Naive thymus-derived CD8-positive, alpha-beta T cell (primary cell): ENCODE data around the gene GDPD5. TPM values are rescaled to one million over a fixed set of nuclear protein-coding genes. Genes with fewer than 3 reads are reported as not detected.

Source experiments
- ATAC-seq, 2 donors: fragments of 150-1000 bp; cut with Tn5 transposase in 1 of 2; sonication (Bioruptor Pico), chemical (Tn5 transposase) in 1 of 2; 1 replicate in 1 of 2; 2 replicates in 1 of 2; pipeline ENCODE4 v1.10.0; 2021; ENCODE audit warnings: mild to moderate bottlenecking in 2 of 2, moderate library complexity in 2 of 2
- POLR2A ChIA-PET: fragments of 350-600 bp; sonication (Branson Sonifier 250); formaldehyde crosslinking; loops from one replicate; lab custom pipeline; 2021; ENCODE audit warnings: antibody characterized with exemption; lab: Charles Lee
- DNase-seq, 10 donors: peaks; one replicate each; pipeline versions ENCODE4 v3.0.0 to v3.0.0-alpha.2; 2020 to 2022
- H3K27ac Mint-ChIP-seq, 10 donors: one replicate each; pipeline ENCODE4 v1.8.0; 2020 to 2022; ENCODE audit warnings: mild to moderate bottlenecking in 10 of 10, mixed read lengths in 10 of 10, moderate library complexity in 4 of 10, inconsistent platforms in 1 of 10
- H3K27me3 Mint-ChIP-seq, 5 donors: one replicate each; pipeline ENCODE4 v1.8.0; 2021 to 2022; ENCODE audit warnings: mixed read lengths in 5 of 5
- H3K36me3 Mint-ChIP-seq, 3 donors: one replicate each; pipeline ENCODE4 v1.8.0; 2020 to 2022; ENCODE audit warnings: mixed read lengths in 3 of 3, mild to moderate bottlenecking in 2 of 3, inconsistent platforms in 1 of 3
- H3K4me1 Mint-ChIP-seq, 4 donors: one replicate each; pipeline ENCODE4 v1.8.0; 2021 to 2022; ENCODE audit warnings: mixed read lengths in 4 of 4
- H3K4me3 Mint-ChIP-seq, 10 donors: one replicate each; pipeline ENCODE4 v1.8.0; 2020 to 2022; ENCODE audit warnings: mild to moderate bottlenecking in 10 of 10, mixed read lengths in 10 of 10, moderate library complexity in 6 of 10, inconsistent platforms in 1 of 10
- H3K9me3 Mint-ChIP-seq, 9 donors: one replicate each; pipeline ENCODE4 v1.8.0; 2020 to 2022; ENCODE audit warnings: mixed read lengths in 9 of 9, mild to moderate bottlenecking in 3 of 9, inconsistent platforms in 1 of 9, moderate library complexity in 1 of 9
- polyA plus RNA-seq, 3 donors: library from polyadenylated mRNA; unstranded; fragments of 300-500 nt; fragmentation: Illumina TruSeq; gene quantifications; one replicate each; pipeline ENCODE4 v1.2.3, GENCODE V29; 2021
- total RNA-seq, 8 experiments: library from RNA in 2 of 8; stranded (reverse) in 2 of 8; gene quantifications; one replicate each; pipeline ENCODE4 v1.2.3 and lab custom pipeline; 2021 to 2026

The GDPD5 gene
- total and polyA plus RNA-seq, 5 experiments from 2014 or later, result 4.2 to 13.4 (median 5.1) TPM

GRCh38 chr11:75450826-75451821, 74.6 kb downstream of the GDPD5 start:
- no peaks in the 10 kb centered on the region for H3K4me1 Mint-ChIP-seq
- ATAC-seq, result no peak
- no peak overlapping the region for H3K4me3 Mint-ChIP-seq
- no peaks in the 10 kb centered on the region for H3K9me3 Mint-ChIP-seq
- no peak overlapping the region for H3K27ac Mint-ChIP-seq
- H3K36me3 Mint-ChIP-seq, result peaks cover 0 to 12% (median 3%) of the 10 kb centered on the region in 3 donors
- H3K27me3 Mint-ChIP-seq, result no peaks in the 10 kb centered on the region
- DNase-seq, result peak in 4 of 10 donors; percentile 16 to 35 (median 29)
- POLR2A ChIA-PET, result interaction anchor here (1.3 kb wide), 1 partner anchor 72 kb away, joined by 3 read pairs; no protein-coding TSS in a partner anchor

DNA sequence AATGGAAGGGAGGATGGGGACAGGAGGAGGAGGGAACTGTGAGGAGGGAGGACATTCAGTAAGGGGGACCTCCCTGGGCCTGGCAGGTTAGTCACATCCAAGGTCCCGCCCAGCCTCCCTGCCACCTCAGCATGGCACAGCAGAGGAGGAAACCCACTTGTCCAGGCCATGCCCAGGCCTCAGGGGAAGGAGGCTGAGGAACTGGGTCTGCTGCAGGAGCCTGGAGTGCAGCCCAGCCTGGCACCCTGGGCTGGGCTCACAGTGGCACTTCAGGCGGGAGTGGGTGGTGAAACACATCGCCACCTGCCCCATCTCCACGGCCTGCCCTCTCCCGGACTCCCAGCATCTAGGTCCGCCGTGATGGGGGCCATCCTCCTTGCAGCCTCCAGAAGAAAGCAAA, 75.5 kb downstream of the GDPD5 start:
- Mint-ChIP-seq H3K27me3 (no peaks in the 10 kb centered on the region), H3K4me3 (no peak overlapping the region), H3K4me1 (peaks cover 0 to 2% (median under 1%) of the 10 kb centered on the region in 4 donors), H3K9me3 (no peaks in the 10 kb centered on the region), H3K36me3 (peaks cover 0 to 9% (median 3%) of the 10 kb centered on the region in 3 donors), H3K27ac (no peak overlapping the region)
- DNase-seq, result no peak
- POLR2A ChIA-PET, result interaction anchor here (1.3 kb wide), 1 partner anchor 73 kb away, joined by 3 read pairs; no protein-coding TSS in a partner anchor
- ATAC-seq, result no peak

GRCh38 chr11:75449776-75450175, 76.0 kb downstream of the GDPD5 start:
- Mint-ChIP-seq H3K9me3 (no peaks in the 10 kb centered on the region), H3K4me1 (peaks cover 0 to 3% (median 1%) of the 10 kb centered on the region in 4 donors), H3K4me3 (no peak overlapping the region), H3K27me3 (no peaks in the 10 kb centered on the region), H3K36me3 (peaks cover 0 to 9% (median 3%) of the 10 kb centered on the region in 3 donors), H3K27ac (peak overlapping the region in 1 of 10 donors; percentile 69)
- POLR2A ChIA-PET, result no interaction called here
- DNase-seq (no peak), ATAC-seq (no peak)

DNA sequence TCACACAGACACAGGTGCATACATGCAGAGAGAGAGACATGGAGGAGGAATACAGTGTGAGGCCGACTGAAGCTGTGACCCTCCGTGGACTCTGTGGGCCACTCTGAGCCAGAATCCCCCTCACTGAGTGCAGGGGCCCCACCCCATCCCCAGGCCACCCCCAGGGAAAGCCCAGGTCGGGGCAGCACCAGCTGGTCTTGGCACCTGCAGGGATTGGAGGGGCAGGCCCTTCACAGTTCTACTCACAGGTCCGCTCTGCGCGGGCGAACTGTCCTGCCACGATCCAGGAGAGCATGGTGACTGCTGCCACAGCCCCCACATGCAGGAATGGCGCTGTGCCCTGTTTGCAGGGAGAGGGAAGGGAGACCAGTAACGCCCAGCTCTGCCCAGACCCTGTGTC, 76.5 kb downstream of the GDPD5 start:
- no peak overlapping the region for H3K4me3 Mint-ChIP-seq
- H3K4me1 Mint-ChIP-seq, result peaks cover 0 to 3% (median 1%) of the 10 kb centered on the region in 4 donors
- ATAC-seq, result no peak
- H3K27ac Mint-ChIP-seq, result no peak overlapping the region
- H3K9me3 Mint-ChIP-seq, result no peaks in the 10 kb centered on the region
- DNase-seq, result no peak
- H3K27me3 Mint-ChIP-seq, result no peaks in the 10 kb centered on the region
- peaks cover 0 to 4% (median 3%) of the 10 kb centered on the region in 3 donors for H3K36me3 Mint-ChIP-seq
- POLR2A ChIA-PET, result no interaction called here

GRCh38 chr11:75447415-75447814, 78.3 kb downstream of the GDPD5 start:
- Mint-ChIP-seq H3K27me3 (no peaks in the 10 kb centered on the region), H3K27ac (no peak overlapping the region), H3K36me3 (peaks cover 0 to 2% (median 2%) of the 10 kb centered on the region in 3 donors), H3K4me3 (no peak overlapping the region), H3K9me3 (no peaks in the 10 kb centered on the region), H3K4me1 (peaks cover 0 to 3% (median 1%) of the 10 kb centered on the region in 4 donors)
- POLR2A ChIA-PET, result no interaction called here
- ATAC-seq, result no peak
- DNase-seq, result no peak

GRCh38 chr11:75445315-75445953, 80.3 kb downstream of the GDPD5 start:
- H3K36me3 Mint-ChIP-seq, result peaks cover 0 to 2% (median 0%) of the 10 kb centered on the region in 3 donors
- ATAC-seq (peak; percentile 85 to 96), DNase-seq (peak; percentile 47 to 85 (median 66))
- H3K4me1 Mint-ChIP-seq, result peaks cover 0 to 3% (median 1%) of the 10 kb centered on the region in 4 donors
- H3K4me3 Mint-ChIP-seq, result no peak overlapping the region
- POLR2A ChIA-PET, result interaction anchor here (1.4 to 1.8 kb wide), 2 partner anchors 80 to 87 kb away, joined by 4 to 6 read pairs; partner anchors contain the start of gene GDPD5
- no peaks in the 10 kb centered on the region for H3K9me3 Mint-ChIP-seq
- H3K27me3 Mint-ChIP-seq, result no peaks in the 10 kb centered on the region
- no peak overlapping the region for H3K27ac Mint-ChIP-seq

- Mint-ChIP-seq H3K27ac (peak overlapping the region in 1 of 10 donors; percentile 59), H3K36me3 (peaks cover 0 to 10% (median 0%) of the 10 kb centered on the region in 3 donors), H3K4me1 (peaks cover 0 to 3% (median 1%) of the 10 kb centered on the region in 4 donors), H3K4me3 (no peak overlapping the region), H3K27me3 (no peaks in the 10 kb centered on the region), H3K9me3 (no peaks in the 10 kb centered on the region)
- POLR2A ChIA-PET, result no interaction called here
- DNase-seq, result no peak
- ATAC-seq, result no peak
These were observed 82.7 kb downstream of the GDPD5 start for GRCh38 chr11:75443043-75443442.

DNA sequence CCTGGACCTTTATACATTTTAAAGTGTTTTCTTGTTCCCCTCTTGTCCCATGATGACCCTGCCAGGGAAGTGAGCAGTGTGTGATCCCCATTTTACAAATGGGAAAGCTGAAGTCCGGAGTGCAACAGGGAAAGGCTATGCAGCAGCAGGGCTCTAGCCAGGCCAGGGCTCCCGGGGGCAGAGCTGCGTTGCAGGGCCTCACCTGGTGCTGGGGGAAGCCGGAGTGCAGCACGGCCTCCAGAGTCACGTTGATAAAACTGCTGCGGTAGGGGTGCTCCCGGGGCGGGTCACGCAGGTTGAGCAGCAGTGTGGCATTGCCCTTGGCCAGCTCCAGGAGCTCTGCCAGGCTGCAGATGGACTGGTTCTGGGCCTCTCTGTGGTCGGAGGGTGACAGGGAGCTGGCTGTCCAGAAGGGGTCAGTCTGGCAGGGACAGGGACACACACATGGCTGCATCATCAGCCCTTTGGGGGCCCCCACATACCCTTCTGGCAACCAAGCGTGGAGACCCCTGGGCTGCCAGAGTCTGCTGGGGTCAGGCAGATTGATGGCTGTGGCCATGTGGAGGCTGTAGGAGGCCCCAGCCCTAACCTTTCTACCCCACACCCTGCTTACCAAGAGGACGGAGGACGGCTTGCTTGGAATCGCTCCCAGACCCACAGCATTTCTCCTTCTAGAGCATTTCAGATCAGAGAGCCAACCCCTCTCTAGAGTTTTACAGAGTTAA, 83.4 kb downstream of the GDPD5 start:
- no peak for ATAC-seq
- POLR2A ChIA-PET, result interaction anchor here (1.0 kb wide), 1 partner anchor 90 kb away, joined by 3 read pairs; no protein-coding TSS in a partner anchor
- Mint-ChIP-seq H3K27me3 (no peaks in the 10 kb centered on the region), H3K27ac (no peak overlapping the region), H3K4me3 (no peak overlapping the region), H3K9me3 (no peaks in the 10 kb centered on the region), H3K36me3 (peaks cover 0 to 10% (median 0%) of the 10 kb centered on the region in 3 donors), H3K4me1 (peaks cover 0 to 3% (median 1%) of the 10 kb centered on the region in 4 donors)
- no peak for DNase-seq

- Mint-ChIP-seq H3K36me3 (peaks cover 0 to 10% (median 0%) of the 10 kb centered on the region in 3 donors), H3K4me3 (no peak overlapping the region), H3K4me1 (peaks cover 0 to 3% (median 1%) of the 10 kb centered on the region in 4 donors), H3K9me3 (no peaks in the 10 kb centered on the region), H3K27ac (no peak overlapping the region), H3K27me3 (no peaks in the 10 kb centered on the region)
- POLR2A ChIA-PET, result interaction anchor here (1.0 kb wide), 1 partner anchor 90 kb away, joined by 3 read pairs; no protein-coding TSS in a partner anchor
- ATAC-seq (no peak), DNase-seq (no peak)
These were observed 84.0 kb downstream of the GDPD5 start for GRCh38 chr11:75441804-75442132.

DNA sequence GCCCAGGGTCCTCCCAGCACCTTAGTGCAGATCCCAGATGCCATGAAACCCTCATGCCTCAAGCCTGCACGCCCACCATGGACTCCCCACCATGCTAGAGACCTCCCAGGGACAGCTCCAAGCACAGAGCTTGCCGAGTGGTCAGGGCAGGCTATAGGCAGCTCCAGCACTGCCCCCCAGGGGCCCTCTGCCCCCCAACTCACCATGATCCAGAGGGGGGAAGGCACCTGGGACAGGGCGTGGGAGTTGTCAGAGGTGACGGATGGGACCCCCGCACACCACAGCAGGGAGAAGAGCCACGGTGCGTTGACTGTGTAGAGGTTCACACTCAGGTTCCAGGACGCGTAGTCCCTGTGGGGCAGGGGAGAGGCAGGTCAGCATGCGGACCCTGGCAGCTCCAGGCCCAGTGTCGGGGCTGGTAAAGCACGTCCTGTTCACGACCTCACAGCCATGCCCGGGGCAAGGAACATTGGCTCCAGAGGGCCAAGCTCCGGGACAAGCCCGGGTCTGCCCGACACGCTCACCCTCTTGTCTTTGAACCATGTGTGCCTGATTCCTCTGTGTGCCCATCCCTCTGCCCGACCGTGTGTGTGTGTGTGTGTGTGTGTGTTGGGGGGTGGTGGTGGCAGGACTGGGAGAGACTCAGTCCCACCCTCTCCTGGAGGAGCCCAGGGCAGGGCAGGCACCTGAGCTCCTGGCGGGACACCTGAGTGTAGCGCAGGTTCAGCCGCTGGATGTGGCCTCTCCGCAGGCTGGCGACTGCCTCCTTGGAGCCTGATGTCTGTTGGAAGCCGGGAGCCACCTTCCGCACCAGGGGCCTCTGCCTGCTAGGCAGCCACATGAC, 84.6 kb downstream of the GDPD5 start:
- POLR2A ChIA-PET, result interaction anchor here (0.7 to 1.0 kb wide), 2 partner anchors 91 to 100 kb away, joined by 3 read pairs; no protein-coding TSS in a partner anchor
- Mint-ChIP-seq H3K4me3 (no peak overlapping the region), H3K36me3 (peaks cover 0 to 10% (median 2%) of the 10 kb centered on the region in 3 donors)

DNA sequence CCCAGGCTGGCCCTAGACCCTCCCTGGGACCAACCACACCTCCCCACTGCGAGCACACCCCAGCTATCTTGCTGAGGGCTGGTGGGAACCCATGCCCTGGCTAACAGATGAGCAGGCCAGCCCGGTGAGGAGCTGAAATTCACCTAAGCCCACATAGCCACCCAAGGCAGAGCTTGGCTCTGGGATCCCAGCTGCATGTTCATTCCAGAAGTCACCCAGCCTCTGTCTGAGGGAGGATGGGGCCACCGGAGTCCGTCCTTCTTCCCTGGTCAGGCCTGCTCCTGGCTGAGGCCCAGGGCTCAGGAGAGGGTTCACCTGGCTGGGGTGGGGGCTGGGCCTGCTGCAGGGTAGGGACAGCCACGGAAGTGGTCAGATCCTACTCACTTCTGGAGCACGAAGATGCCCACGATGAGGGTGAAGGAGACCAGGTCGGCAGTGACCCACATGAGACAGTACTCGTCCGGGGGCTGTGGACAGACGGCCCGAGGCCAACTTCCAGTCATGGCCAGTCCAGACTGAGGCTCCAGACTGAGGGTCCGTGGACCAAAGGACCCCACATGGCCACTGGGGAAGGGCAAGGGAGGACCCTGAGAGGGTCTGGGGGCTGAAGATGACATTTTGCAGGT, 86.1 kb downstream of the GDPD5 start:
- H3K9me3 Mint-ChIP-seq, result no peaks in the 10 kb centered on the region
- peaks cover 0 to 14% (median 9%) of the 10 kb centered on the region in 3 donors for H3K36me3 Mint-ChIP-seq
- ATAC-seq (no peak), DNase-seq (no peak)
- H3K27ac Mint-ChIP-seq, result no peak overlapping the region
- POLR2A ChIA-PET, result no interaction called here
- no peak overlapping the region for H3K4me3 Mint-ChIP-seq
- no peaks in the 10 kb centered on the region for H3K4me1 Mint-ChIP-seq
- peaks cover 0 to 8% (median 1%) of the 10 kb centered on the region in 5 donors for H3K27me3 Mint-ChIP-seq

More for the DNA sequence above, 84.6 kb downstream of the GDPD5 start:
- H3K9me3 Mint-ChIP-seq, result no peaks in the 10 kb centered on the region
- H3K27me3 Mint-ChIP-seq, result no peaks in the 10 kb centered on the region
- no peak for ATAC-seq
- H3K27ac Mint-ChIP-seq, result no peak overlapping the region
- DNase-seq, result no peak
- peaks cover 0 to 3% (median 1%) of the 10 kb centered on the region in 4 donors for H3K4me1 Mint-ChIP-seq
